Esophagus muscularis mucosa (tissue), 3 donors: ENCODE data around the gene CRYAB.

Source experiments
- CTCF ChIP-seq, 3 experiments: fragments of 200-600 bp in 2 of 3; fragments of 450-650 bp in 1 of 3; sonication (generic) in 2 of 3; IDR thresholded peaks; one replicate each; pipeline ENCODE4 v1.5.1; 2017 to 2019; ENCODE audit warnings: antibody characterized with exemption in 3 of 3, mild to moderate bottlenecking in 2 of 3, moderate library complexity in 1 of 3
- EP300 ChIP-seq: sonication (generic); formaldehyde crosslinking; IDR thresholded peaks from one replicate; pipeline ENCODE4 v1.6.1; 2017; ENCODE audit warnings: antibody characterized with exemption

GRCh38 chr11:111937844-111938243 is 26.3 kb upstream of the CRYAB start:
- TF ChIP-seq CTCF (IDR thresholded peaks at IDR 0.05) = no peak
- no peak for TF ChIP-seq EP300
